GM12801 (cell line): ENCODE data around the gene ARHGAP25.

ENCODE experiments used
- TF ChIP-seq, protein P1 (sequence below): IDR thresholded peaks from one replicate; pipeline ENCODE4 v1.5.1; 2011; ENCODE audit warnings: control low read depth; ENCODE audit not compliant: insufficient read length; ENCODE audit errors: extremely low read depth

ARHGAP25 gene

DNA sequence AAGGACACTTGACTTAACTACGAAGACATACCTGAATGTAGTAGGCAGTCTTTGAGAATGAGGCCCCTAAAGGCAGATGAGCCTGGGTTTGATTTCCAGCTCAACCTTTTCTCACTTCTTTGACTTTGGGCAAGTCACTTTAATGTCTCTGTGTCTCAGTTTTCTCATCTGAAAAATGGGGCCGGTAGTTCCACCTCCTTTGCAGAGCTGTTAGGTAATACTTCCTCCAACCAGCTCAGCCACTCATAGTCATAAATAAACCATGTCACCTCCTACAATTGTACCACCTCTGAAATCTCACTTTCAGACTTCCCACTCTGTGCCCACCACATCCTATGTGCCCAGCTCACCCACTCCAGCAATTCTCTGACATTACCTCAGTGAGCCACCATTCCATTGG, 10.4 kb downstream of the ARHGAP25 start:
- TF ChIP-seq, protein P1, sequence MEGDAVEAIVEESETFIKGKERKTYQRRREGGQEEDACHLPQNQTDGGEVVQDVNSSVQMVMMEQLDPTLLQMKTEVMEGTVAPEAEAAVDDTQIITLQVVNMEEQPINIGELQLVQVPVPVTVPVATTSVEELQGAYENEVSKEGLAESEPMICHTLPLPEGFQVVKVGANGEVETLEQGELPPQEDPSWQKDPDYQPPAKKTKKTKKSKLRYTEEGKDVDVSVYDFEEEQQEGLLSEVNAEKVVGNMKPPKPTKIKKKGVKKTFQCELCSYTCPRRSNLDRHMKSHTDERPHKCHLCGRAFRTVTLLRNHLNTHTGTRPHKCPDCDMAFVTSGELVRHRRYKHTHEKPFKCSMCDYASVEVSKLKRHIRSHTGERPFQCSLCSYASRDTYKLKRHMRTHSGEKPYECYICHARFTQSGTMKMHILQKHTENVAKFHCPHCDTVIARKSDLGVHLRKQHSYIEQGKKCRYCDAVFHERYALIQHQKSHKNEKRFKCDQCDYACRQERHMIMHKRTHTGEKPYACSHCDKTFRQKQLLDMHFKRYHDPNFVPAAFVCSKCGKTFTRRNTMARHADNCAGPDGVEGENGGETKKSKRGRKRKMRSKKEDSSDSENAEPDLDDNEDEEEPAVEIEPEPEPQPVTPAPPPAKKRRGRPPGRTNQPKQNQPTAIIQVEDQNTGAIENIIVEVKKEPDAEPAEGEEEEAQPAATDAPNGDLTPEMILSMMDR: no peak

DNA sequence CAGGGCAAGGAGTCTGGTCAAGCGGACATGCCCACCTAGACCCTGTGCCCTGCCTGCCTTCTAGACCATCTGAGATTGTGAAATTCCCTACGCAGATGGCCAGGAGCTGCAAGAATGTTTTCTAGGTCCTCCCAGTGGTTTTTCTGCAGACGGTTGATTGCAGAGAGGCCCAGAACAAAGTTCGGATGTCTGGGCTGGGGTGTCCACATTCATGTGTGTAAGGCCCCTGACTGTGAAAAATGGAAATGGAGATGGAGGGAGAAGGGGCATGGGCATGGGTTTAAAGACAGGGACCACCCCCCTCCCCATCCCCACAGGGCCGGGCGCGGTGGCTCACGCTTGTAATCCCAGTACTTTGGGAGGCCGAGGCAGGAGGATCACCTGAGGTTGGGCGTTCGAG, 11.8 kb downstream of the ARHGAP25 start:
- TF ChIP-seq, protein P1: no peak

DNA sequence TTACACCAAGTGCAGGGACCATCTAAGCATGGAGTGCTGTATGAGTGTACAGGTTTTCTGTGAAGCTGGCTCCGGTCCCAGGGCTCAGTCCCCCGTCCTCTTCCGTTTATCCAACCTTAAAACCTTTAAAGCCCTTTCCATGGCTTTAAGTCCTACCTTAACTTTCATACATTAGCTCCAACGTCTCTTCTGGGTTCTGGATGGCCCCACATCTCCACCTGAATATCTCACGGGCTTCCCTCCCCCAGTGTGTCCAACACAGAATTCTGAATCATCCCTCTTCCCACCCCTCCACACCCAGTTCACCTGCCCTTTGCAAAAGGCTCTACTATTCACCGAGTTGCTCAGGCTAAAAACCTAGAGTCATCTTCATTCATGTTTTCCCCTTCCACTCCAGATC, 12.8 kb downstream of the ARHGAP25 start:
- TF ChIP-seq, protein P1: no peak

DNA sequence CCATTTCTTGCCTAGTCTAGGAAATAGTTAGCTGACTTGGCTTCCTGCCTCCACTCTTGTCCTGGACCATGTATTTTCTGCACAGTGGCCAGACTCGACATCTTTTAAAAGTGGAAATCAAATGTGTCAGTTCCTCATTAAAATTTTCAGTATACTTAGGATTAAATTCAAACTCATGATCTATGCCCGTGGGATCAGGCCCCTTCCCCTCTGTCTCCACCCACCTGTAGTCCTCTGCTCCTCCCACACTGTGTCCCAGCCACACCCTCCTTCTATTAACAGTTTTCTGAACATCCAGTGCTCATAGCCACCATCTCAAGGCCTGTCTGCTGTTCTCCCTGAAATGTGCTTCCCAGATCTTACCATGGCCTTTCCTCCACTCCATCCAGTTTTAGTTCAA, 13.3 kb downstream of the ARHGAP25 start:
- TF ChIP-seq, protein P1: no peak

DNA sequence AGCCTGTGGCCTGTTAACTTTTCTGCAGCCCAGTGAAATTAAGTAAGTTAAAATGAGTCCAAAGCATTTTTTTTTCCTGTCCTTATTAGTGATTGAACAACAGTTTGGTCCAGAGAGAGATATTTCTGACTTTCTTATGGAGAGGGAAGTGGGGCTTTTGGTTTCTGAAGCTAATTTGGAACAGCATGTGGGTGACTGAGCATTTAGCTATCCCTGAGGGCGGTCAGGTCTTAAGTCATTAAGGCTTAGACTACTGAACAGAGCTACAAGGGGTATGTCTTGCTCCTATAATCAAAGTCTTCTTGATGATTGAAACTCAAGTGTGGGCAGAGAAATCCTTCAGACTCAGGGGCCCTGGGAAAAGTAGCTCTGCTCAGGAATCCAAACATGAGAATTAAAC, 14.0 kb downstream of the ARHGAP25 start:
- TF ChIP-seq, protein P1: no peak

DNA sequence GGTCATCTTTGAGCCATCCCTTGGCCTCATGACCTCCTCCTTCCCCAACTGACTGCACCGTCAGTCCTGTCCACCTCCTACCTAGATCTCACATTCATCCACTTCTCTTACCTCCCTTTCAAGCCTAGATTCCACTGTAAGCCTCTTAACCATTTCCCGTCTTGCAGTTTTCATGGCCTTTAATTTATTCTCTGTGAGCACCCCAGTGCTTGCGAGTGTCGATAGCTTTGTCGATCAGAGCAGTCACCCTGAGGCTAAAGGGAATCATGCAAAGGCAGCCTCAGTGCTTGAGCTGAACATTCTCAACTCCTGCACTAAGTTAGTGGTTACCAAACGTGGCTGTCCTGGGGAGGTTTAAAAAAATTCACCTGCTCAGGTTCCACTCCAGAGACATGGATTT, 14.7 kb downstream of the ARHGAP25 start:
- TF ChIP-seq, protein P1: no peak

DNA sequence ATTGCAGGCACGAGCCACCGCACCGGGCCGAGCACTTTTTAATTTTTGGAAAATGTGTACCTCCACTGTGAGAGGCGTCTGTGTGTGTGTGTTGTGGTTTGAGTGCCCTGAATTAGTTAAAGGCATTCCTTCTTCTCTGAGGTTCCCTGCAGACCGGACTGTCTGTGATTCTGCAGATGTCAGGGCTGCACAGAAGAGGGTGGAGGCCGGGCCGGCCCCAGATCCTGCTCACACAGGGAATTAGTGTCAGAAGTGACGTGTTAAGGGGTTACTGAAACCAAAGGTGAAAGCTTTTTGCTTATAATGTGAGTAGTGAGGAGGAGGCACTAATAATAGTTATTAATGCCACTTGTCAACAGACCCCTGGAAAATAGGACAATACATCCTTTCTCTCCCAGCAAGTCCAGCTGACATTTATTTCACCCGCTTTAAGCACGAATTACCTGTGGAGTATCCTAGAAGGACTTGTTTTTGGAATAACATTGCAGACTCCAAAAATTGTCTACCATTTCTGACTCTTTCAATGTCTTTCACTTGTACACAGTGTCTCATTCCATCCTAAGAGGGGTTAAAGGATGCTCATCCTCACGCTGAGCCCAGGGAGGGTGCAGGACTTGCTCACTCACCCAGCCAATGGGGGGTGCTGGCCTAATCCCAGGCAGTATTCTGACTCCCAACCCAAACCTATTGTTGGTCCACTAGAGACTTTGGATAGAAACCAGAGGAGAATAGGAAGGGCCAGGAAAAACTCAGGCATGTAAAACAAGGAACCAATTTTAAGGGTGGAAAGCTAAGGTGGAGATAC, 16.2 kb downstream of the ARHGAP25 start:
- TF ChIP-seq, protein P1: no peak
